Renal cortex interstitium (tissue), 11 donors: ENCODE data around the gene LGR5. TPM values are rescaled to one million over a fixed set of nuclear protein-coding genes. Genes with fewer than 3 reads are reported as not detected.
A peak's percentile ranks its signal among the peaks of the same experiment; 100 is the strongest.

Source experiments
- DNase-seq, 11 donors: peaks; one replicate each; pipeline ENCODE4 v3.0.0-alpha.2; 2013; ENCODE audit warnings: low read depth in 9 of 11, low spot score in 4 of 11; ENCODE audit errors: extremely low read depth in 1 of 11
- polyA plus RNA-seq, 3 donors: library from polyadenylated mRNA; unstranded; fragments of 120-200 nt; gene quantifications; one replicate each; pipeline ENCODE4 v1.2.1, GENCODE V29; 2013; ENCODE audit not compliant: insufficient read length in 3 of 3

Gene LGR5
- polyA plus RNA-seq, 3 donors: 16.6 to 21.8 (median 18.4) TPM

GRCh38 chr12:71625476-71625875 is 185.9 kb downstream of the LGR5 start:
- no peak for DNase-seq

GRCh38 chr12:71626098-71626497 is 186.5 kb downstream of the LGR5 start:
- DNase-seq: no peak

GRCh38 chr12:71626768-71627167 is 187.2 kb downstream of the LGR5 start:
- no peak for DNase-seq

- DNase-seq: peak in 3 of 11 donors; percentile 3 to 9 (median 7)
These were observed 187.9 kb downstream of the LGR5 start for GRCh38 chr12:71627438-71628002.

Other genes starting within 250 kb of the LGR5 start
- gene ZFC3H1, start 224.1 kb downstream of the LGR5 start, polyA plus RNA-seq: 10 to 100 TPM; 52.4 to 92.5 (median 72.0) TPM
- gene THAP2, start 224.5 kb downstream of the LGR5 start, polyA plus RNA-seq: 10 to 100 TPM; 15.4 to 17.3 (median 15.9) TPM
- 10 to 100 TPM; 33.5 to 37.3 (median 35.2) TPM for gene TMEM19, start 246.3 kb downstream of the LGR5 start, polyA plus RNA-seq